PC-9 (cell line): ENCODE results near the gene HCN1. TPM values are rescaled to one million over a fixed set of nuclear protein-coding genes. Genes with fewer than 3 reads are reported as not detected.

ENCODE experiments used
- BruUV-seq: library from RNA; stranded (reverse); fragments of 400-500 nt; replicated peaks from 2 replicates; lab custom pipeline; 2021; lab: Mats Ljungman, UMichigan
- CTCF ChIA-PET: fragments of 300-600 bp; sonication (Branson Sonifier 250); formaldehyde crosslinking; loops from one replicate; lab custom pipeline; 2022; ENCODE audit warnings: antibody characterized with exemption; lab: Charles Lee
- POLR2A ChIA-PET: fragments of 300-600 bp; sonication (Branson Sonifier 250); formaldehyde crosslinking; loops from one replicate; lab custom pipeline; 2022; ENCODE audit warnings: antibody characterized with exemption; ENCODE audit not compliant: unreplicated experiment; lab: Charles Lee
- DNase-seq, 2 experiments: peaks; one replicate each; pipeline versions ENCODE4 v3.0.0 to v3.0.0-alpha.2; 2015 to 2022; ENCODE audit warnings: mixed read lengths in 1 of 2
- H2AFZ ChIP-seq: fragments of 200-600 bp; sonication (generic); 2 replicates; pipeline ENCODE4 v1.8.1; 2017; ENCODE audit warnings: antibody characterized with exemption
- H3F3A ChIP-seq: fragments of 200-600 bp; sonication (generic); 2 replicates; pipeline ENCODE4 v1.8.1; 2017; ENCODE audit warnings: antibody characterized with exemption, mild to moderate bottlenecking, low read depth; ENCODE audit not compliant: insufficient read depth
- H3K27ac ChIP-seq: fragments of 200-600 bp; sonication (generic); 2 replicates; pipeline ENCODE4 v1.6.1; 2016; ENCODE audit warnings: mixed run types
- H3K27me3 ChIP-seq: fragments of 200-600 bp; sonication (generic); 2 replicates; pipeline ENCODE4 v1.6.1; 2016; ENCODE audit warnings: low read depth, mixed run types; ENCODE audit not compliant: insufficient read depth
- H3K36me3 ChIP-seq: fragments of 200-600 bp; sonication (generic); 2 replicates; pipeline ENCODE4 v1.6.1; 2016; ENCODE audit warnings: low read depth, mixed run types
- H3K4me1 ChIP-seq: fragments of 200-600 bp; sonication (generic); replicated peaks from 2 replicates; pipeline ENCODE4 v1.6.1; 2016; ENCODE audit warnings: mixed run types; ENCODE audit not compliant: insufficient read depth
- H3K4me2 ChIP-seq: fragments of 200-600 bp; sonication (generic); 2 replicates; pipeline ENCODE4 v1.6.1; 2017; ENCODE audit warnings: mixed run types
- H3K4me3 ChIP-seq: fragments of 200-600 bp; sonication (generic); 2 replicates; pipeline ENCODE4 v1.6.1; 2016; ENCODE audit warnings: mixed run types
- H3K79me2 ChIP-seq: fragments of 200-600 bp; sonication (generic); 2 replicates; pipeline ENCODE4 v1.6.1; 2017; ENCODE audit warnings: low read depth, mixed run types
- H3K9me2 ChIP-seq: fragments of 200-600 bp; sonication (generic); 2 replicates; pipeline ENCODE4 v1.8.1; 2017; ENCODE audit warnings: mild to moderate bottlenecking; ENCODE audit not compliant: insufficient read depth
- H3K9me3 ChIP-seq: fragments of 200-600 bp; sonication (generic); 2 replicates; pipeline ENCODE4 v1.8.1; 2016; ENCODE audit warnings: low read depth; ENCODE audit not compliant: insufficient read depth
- H4K20me1 ChIP-seq: fragments of 200-600 bp; sonication (generic); 2 replicates; pipeline ENCODE4 v1.8.1; 2017; ENCODE audit not compliant: insufficient read depth
- CTCF ChIP-seq: fragments of 200-600 bp; sonication (generic); conservative IDR thresholded peaks from 2 replicates; pipeline ENCODE4 v1.6.1; 2017; ENCODE audit warnings: mixed run types, antibody characterized with exemption, mild to moderate bottlenecking, moderate library complexity
- EZH2 ChIP-seq: fragments of 200-600 bp; sonication (generic); IDR thresholded peaks from 2 replicates; pipeline ENCODE4 v1.8.0; 2017; ENCODE audit warnings: antibody characterized with exemption, low read depth
- intact Hi-C: fragments of 100-400 bp; cut with micrococcal nuclease; formaldehyde crosslinking; loops from one replicate; pipeline ENCODE4 v1.10.0; 2022; ENCODE audit not compliant: unreplicated experiment
- total RNA-seq: library from RNA; stranded (reverse); gene quantifications from 2 replicates; pipeline ENCODE4 v1.2.3, GENCODE V29; 2021

Gene HCN1
- total RNA-seq, 1 experiment from 2014 or later: not detected

- no peak overlapping the region for H2AFZ ChIP-seq
- no peak overlapping the region for H3K4me2 ChIP-seq
- no peaks in the 10 kb centered on the region for H4K20me1 ChIP-seq
- intact Hi-C loops: no loop called here
- no peak for DNase-seq
- CTCF ChIA-PET: no interaction called here
- H3F3A ChIP-seq: no peaks in the 10 kb centered on the region
- no peaks in the 10 kb centered on the region for H3K9me2 ChIP-seq
- H3K9me3 ChIP-seq: no peaks in the 10 kb centered on the region
- no peaks in the 10 kb centered on the region for H3K4me1 ChIP-seq
- H3K27me3 ChIP-seq: no peaks in the 10 kb centered on the region
- TF ChIP-seq CTCF (no peak), EZH2 (no peak)
- no peak overlapping the region for H3K27ac ChIP-seq
- H3K4me3 ChIP-seq: no peak overlapping the region
- H3K36me3 ChIP-seq: no peaks in the 10 kb centered on the region
- POLR2A ChIA-PET: no interaction called here
- no peaks in the 10 kb centered on the region for H3K79me2 ChIP-seq
- BruUV-seq: no TSS peak
Observed at GRCh38 chr5:45672271-45672670, 23.9 kb downstream of the HCN1 start.

GRCh38 chr5:45648744-45649143, 47.4 kb downstream of the HCN1 start:
- no peaks in the 10 kb centered on the region for H3K4me1 ChIP-seq

GRCh38 chr5:45643056-45643455, 53.1 kb downstream of the HCN1 start:
- H3F3A ChIP-seq: no peaks in the 10 kb centered on the region
- BruUV-seq: no TSS peak
- H3K4me3 ChIP-seq: no peak overlapping the region
- H3K27me3 ChIP-seq: no peaks in the 10 kb centered on the region
- intact Hi-C loops: no loop called here
- TF ChIP-seq CTCF (no peak), EZH2 (no peak)
- CTCF ChIA-PET: no interaction called here
- no peaks in the 10 kb centered on the region for H3K4me1 ChIP-seq
- H3K4me2 ChIP-seq: no peak overlapping the region
- POLR2A ChIA-PET: no interaction called here
- no peak overlapping the region for H2AFZ ChIP-seq
- H3K79me2 ChIP-seq: no peaks in the 10 kb centered on the region
- H3K9me2 ChIP-seq: no peaks in the 10 kb centered on the region
- no peak for DNase-seq
- no peaks in the 10 kb centered on the region for H3K36me3 ChIP-seq
- H3K9me3 ChIP-seq: no peaks in the 10 kb centered on the region
- no peaks in the 10 kb centered on the region for H4K20me1 ChIP-seq
- no peak overlapping the region for H3K27ac ChIP-seq

More at GRCh38 chr5:45648744-45649143, 47.4 kb downstream of the HCN1 start:
- H2AFZ ChIP-seq: no peak overlapping the region
- H3K36me3 ChIP-seq: no peaks in the 10 kb centered on the region
- H3K27ac ChIP-seq: no peak overlapping the region
- no peaks in the 10 kb centered on the region for H3F3A ChIP-seq
- no peaks in the 10 kb centered on the region for H3K9me3 ChIP-seq
- CTCF ChIA-PET: no interaction called here
- BruUV-seq: no TSS peak
- POLR2A ChIA-PET: no interaction called here
- no peaks in the 10 kb centered on the region for H4K20me1 ChIP-seq
- no peak overlapping the region for H3K4me2 ChIP-seq
- no peaks in the 10 kb centered on the region for H3K27me3 ChIP-seq
- intact Hi-C loops: no loop called here
- H3K9me2 ChIP-seq: no peaks in the 10 kb centered on the region
- DNase-seq: no peak
- no peak for TF ChIP-seq CTCF
- no peak for TF ChIP-seq EZH2
- no peaks in the 10 kb centered on the region for H3K79me2 ChIP-seq
- H3K4me3 ChIP-seq: no peak overlapping the region
